Measurements from ENCODE around the gene DYNLT4. TPM values are rescaled to one million over a fixed set of nuclear protein-coding genes. Genes with fewer than 3 reads are reported as not detected.
A peak's percentile ranks its signal among the peaks of the same experiment; 100 is the strongest.

Gene DYNLT4
- total and polyA plus RNA-seq, 2 of the 13 experiments (the other 11 are each of a cell fraction or from before 2014, with no cell fraction given): 0.77 TPM; not detected in 1

DNA sequence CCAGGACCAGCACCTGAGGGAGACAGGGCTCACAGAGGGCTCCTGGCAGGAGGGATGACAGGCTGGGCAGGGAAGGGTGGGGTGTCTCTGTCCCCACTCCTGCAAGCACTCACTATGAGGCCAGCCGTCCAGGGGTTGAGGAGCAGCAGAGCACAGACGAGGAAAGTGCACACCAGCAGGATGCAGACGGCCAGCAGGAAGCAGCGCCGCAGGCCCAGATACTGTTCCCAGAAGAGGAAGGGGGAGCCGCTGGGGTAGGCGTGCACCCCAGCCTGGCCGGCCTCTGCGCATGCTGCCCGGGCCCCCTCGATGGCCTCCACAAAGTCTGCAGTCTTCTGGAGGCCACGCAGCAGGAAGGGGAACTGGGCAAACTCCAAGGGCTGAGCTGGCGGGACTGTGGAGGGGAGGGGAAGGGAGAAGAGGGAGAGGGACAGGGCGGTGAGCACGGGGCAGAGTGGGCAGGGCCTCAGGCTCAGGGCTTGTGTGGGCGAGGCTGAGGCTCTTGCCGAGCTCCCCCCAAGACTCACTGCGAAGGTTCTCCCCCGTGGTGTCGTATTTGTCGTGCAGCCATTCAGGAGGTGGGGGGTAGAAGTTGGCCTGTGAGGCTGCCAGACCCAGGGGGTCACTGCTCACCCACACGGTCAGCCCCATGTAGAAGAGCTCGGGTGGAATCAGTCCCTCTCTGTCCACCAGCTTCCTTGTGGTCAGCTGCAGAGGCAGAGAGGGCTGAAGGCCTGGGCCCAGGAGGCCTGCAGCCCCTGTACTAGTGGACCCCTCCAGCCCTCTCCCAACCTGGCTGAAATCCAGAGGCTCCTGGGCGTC lies 19.4 kb upstream of the DYNLT4 start (continued):
- TF ChIP-seq, protein P1, sequence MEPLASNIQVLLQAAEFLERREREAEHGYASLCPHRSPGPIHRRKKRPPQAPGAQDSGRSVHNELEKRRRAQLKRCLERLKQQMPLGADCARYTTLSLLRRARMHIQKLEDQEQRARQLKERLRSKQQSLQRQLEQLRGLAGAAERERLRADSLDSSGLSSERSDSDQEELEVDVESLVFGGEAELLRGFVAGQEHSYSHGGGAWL (CRISPR knock-in tag; IDR thresholded peaks at IDR 0.05): peak; percentile 67
- TF ChIP-seq ZBTB38 (CRISPR knock-in tag; IDR thresholded peaks at IDR 0.05) (no peak), ZNF891 (CRISPR knock-in tag; IDR thresholded peaks at IDR 0.05) (peak; percentile 53; the same call in 1 of the 2 replicates), TBP (CRISPR knock-in tag; IDR thresholded peaks at IDR 0.05) (no peak), MYC (CRISPR knock-in tag; IDR thresholded peaks at IDR 0.05; ENCODE audit: borderline replicate concordance) (peak; percentile 83; the same call in 1 of the 2 replicates), ZNF782 (CRISPR knock-in tag; IDR thresholded peaks at IDR 0.05; ENCODE audit: borderline replicate concordance) (0 out of 2 replicates have a peak, but pooled peaks have one; percentile 61), SP5 (CRISPR knock-in tag; IDR thresholded peaks at IDR 0.05; ENCODE audit: borderline replicate concordance, low read depth) (0 out of 2 replicates have a peak, but pooled peaks have one; percentile 30), ZMYM3 (CRISPR knock-in tag; IDR thresholded peaks at IDR 0.05) (peak; percentile 67; the same call in 1 of the 2 replicates), NFATC3 (CRISPR knock-in tag; IDR thresholded peaks at IDR 0.05) (no peak), ZNF484 (CRISPR knock-in tag; IDR thresholded peaks at IDR 0.05; ENCODE audit: borderline replicate concordance, low read depth) (no peak), ZBTB3 (CRISPR knock-in tag; IDR thresholded peaks at IDR 0.05; ENCODE audit: borderline replicate concordance, low read depth) (peak; percentile 44; the same call in 1 of the 2 replicates), JUN (CRISPR knock-in tag; IDR thresholded peaks at IDR 0.05) (no peak; the same call in 1 of the 2 replicates), ZNF558 (CRISPR knock-in tag; IDR thresholded peaks at IDR 0.05; ENCODE audit: borderline replicate concordance) (0 out of 2 replicates have a peak, but pooled peaks have one; percentile 68), IKZF1 (IDR thresholded peaks at IDR 0.05) (no peak), ZMYM2 (CRISPR knock-in tag; IDR thresholded peaks at IDR 0.05) (peak; percentile 70)
- TF ChIP-seq, protein P2, sequence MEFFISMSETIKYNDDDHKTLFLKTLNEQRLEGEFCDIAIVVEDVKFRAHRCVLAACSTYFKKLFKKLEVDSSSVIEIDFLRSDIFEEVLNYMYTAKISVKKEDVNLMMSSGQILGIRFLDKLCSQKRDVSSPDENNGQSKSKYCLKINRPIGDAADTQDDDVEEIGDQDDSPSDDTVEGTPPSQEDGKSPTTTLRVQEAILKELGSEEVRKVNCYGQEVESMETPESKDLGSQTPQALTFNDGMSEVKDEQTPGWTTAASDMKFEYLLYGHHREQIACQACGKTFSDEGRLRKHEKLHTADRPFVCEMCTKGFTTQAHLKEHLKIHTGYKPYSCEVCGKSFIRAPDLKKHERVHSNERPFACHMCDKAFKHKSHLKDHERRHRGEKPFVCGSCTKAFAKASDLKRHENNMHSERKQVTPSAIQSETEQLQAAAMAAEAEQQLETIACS (CRISPR knock-in tag; IDR thresholded peaks at IDR 0.05): no peak
- TF ChIP-seq, protein P3, sequence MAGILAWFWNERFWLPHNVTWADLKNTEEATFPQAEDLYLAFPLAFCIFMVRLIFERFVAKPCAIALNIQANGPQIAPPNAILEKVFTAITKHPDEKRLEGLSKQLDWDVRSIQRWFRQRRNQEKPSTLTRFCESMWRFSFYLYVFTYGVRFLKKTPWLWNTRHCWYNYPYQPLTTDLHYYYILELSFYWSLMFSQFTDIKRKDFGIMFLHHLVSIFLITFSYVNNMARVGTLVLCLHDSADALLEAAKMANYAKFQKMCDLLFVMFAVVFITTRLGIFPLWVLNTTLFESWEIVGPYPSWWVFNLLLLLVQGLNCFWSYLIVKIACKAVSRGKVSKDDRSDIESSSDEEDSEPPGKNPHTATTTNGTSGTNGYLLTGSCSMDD (CRISPR knock-in tag; IDR thresholded peaks at IDR 0.05): no peak
- TF ChIP-seq, protein P4, sequence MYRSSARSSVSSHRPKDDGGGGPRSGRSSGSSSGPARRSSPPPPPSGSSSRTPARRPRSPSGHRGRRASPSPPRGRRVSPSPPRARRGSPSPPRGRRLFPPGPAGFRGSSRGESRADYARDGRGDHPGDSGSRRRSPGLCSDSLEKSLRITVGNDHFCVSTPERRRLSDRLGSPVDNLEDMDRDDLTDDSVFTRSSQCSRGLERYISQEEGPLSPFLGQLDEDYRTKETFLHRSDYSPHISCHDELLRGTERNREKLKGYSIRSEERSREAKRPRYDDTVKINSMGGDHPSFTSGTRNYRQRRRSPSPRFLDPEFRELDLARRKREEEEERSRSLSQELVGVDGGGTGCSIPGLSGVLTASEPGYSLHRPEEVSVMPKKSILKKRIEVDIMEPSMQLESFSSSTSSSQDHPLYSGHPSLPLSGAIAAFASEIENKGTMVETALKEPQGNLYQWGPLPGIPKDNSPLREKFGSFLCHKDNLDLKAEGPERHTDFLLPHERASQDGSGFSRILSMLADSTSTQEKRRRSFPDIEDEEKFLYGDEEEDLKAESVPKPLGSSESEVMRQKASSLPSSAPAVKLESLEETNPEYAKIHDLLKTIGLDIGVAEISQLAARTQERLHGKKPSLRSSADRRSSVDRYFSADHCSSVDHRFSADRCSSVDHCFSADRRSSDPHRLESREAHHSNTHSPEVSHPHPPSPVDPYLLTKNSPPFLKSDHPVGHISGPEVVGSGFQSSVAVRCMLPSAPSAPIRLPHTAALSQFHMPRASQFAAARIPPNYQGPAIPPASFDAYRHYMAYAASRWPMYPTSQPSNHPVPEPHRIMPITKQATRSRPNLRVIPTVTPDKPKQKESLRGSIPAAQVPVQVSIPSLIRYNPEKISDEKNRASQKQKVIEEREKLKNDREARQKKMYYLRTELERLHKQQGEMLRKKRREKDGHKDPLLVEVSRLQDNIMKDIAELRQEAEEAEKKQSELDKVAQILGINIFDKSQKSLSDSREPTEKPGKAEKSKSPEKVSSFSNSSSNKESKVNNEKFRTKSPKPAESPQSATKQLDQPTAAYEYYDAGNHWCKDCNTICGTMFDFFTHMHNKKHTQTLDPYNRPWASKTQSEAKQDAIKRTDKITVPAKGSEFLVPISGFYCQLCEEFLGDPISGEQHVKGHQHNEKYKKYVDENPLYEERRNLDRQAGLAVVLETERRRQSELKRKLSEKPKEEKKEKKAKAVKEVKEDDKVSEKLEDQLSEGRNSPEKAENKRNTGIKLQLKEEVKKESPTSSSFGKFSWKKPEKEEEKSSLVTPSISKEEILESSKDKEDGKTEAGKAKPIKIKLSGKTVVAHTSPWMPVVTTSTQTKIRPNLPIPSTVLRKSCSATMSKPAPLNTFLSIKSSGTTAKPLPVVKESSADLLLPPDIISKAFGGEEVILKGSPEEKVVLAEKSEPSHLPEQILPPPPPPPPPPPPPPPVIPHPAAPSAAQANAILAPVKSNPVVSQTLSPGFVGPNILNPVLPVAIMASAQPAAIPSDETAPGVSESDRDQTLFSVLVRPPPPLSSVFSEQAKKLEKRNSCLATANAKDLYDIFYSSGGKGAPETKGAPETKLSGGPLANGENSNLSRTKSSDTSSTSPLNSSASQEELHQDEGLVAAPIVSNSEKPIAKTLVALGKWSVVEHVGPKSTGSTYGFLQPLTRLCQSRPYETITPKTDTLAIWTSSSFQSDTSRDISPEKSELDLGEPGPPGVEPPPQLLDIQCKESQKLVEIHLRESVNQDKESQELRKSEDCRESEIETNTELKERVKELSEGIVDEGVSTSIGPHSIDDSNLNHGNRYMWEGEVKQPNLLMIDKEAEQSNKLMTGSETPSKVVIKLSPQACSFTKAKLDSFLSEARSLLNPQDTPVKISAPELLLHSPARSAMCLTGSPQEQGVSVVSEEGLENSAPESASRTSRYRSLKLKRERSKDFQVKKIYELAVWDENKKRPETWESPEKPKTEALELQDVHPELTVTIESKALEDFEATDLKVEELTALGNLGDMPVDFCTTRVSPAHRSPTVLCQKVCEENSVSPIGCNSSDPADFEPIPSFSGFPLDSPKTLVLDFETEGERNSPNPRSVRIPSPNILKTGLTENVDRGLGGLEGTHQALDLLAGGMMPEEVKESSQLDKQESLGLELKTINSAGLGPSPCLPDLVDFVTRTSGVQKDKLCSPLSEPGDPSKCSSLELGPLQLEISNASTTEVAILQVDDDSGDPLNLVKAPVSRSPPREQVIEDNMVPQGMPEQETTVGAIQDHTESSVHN (CRISPR knock-in tag; IDR thresholded peaks at IDR 0.05): no peak
